HepG2 (cell line): ENCODE measurements around the gene TRIM10. TPM values are rescaled to one million over a fixed set of nuclear protein-coding genes. Genes with fewer than 3 reads are reported as not detected.
A peak's percentile ranks its signal among the peaks of the same experiment; 100 is the strongest.

ENCODE experiments used
- ATAC-seq: fragments of 200-7000 bp; cut with Tn5 transposase; 3 replicates; pipeline ENCODE4 v1.9.1; 2020; ENCODE audit warnings: mild to moderate bottlenecking, moderate library complexity
- BruUV-seq: library from RNA; stranded (reverse); fragments of 400-500 nt; replicated peaks from 2 replicates; lab custom pipeline; 2021; lab: Mats Ljungman, UMichigan
- CTCF ChIA-PET: fragments of 300-600 bp; formaldehyde crosslinking; extraction: SDS; loops from one replicate; lab custom pipeline; 2021; ENCODE audit warnings: low total read pairs, inconsistent platforms, low intra/inter-chr PET ratio; lab: Yijun Ruan, JAX
- POLR2A ChIA-PET: fragments of 350-600 bp; sonication (Branson Sonifier 250); formaldehyde crosslinking; loops from one replicate; lab custom pipeline; 2020; ENCODE audit warnings: antibody characterized with exemption, inconsistent platforms; lab: Yijun Ruan, JAX
- DNase-seq: peaks from one replicate; pipeline ENCODE4 v3.0.0-alpha.2; 2015; ENCODE audit warnings: low spot score
- FAIRE-seq: peaks from 3 replicates; lab custom pipeline; 2011; peaks lifted over from hg19 to GRCh38; lab: Jason Lieb, UNC
- H2AFZ ChIP-seq: one replicate; pipeline ENCODE4 v1.6.1; 2011; ENCODE audit warnings: low read length, inconsistent platforms
- H3K27ac ChIP-seq: fragments of 300-600 bp; 3 replicates; pipeline ENCODE4 v1.8.0; 2011; ENCODE audit warnings: mixed run types, mild to moderate bottlenecking, mixed read lengths, low read length, inconsistent platforms; ENCODE audit not compliant: insufficient read depth; ENCODE audit errors: extremely low read length
- H3K27me3 ChIP-seq, 2 experiments: fragments of 200-600 bp in 1 of 2; 2 replicates in 1 of 2; 3 replicates in 1 of 2; pipeline versions ENCODE4 v1.6.0 to v1.8.0; 2011; ENCODE audit warnings: low read length in 2 of 2, mild to moderate bottlenecking in 2 of 2, moderate library complexity in 2 of 2, inconsistent platforms in 1 of 2; ENCODE audit not compliant: insufficient read depth in 2 of 2, control insufficient read depth in 1 of 2
- H3K36me3 ChIP-seq, 2 experiments: fragments of 200-600 bp in 1 of 2; replicated peaks in 1 of 2; 2 replicates in 1 of 2; 3 replicates in 1 of 2; pipeline versions ENCODE4 v1.5.1 to v1.8.0; 2011; ENCODE audit warnings: low read length in 2 of 2, inconsistent platforms in 1 of 2; ENCODE audit not compliant: insufficient read depth in 2 of 2, control insufficient read depth in 1 of 2
- H3K4me1 ChIP-seq: 2 replicates; pipeline ENCODE4 v1.5.1; 2012; ENCODE audit warnings: low read length, inconsistent platforms; ENCODE audit not compliant: insufficient read depth
- H3K4me2 ChIP-seq: 2 replicates; pipeline ENCODE4 v1.6.0; 2011; ENCODE audit warnings: low read depth, low read length, inconsistent platforms
- H3K4me3 ChIP-seq, 3 experiments: fragments of 200-600 bp in 1 of 3; sonication (generic), shearing (Covaris generic) in 1 of 3; replicated peaks in 1 of 3; 2 replicates each; pipeline ENCODE4 v1.5.1; 2011 to 2016; ENCODE audit warnings: low read length in 3 of 3, inconsistent platforms in 2 of 3, low read depth in 2 of 3, mild to moderate bottlenecking in 2 of 3, control low read depth in 1 of 3, mixed read lengths in 1 of 3; ENCODE audit not compliant: insufficient read depth in 1 of 3
- H3K79me2 ChIP-seq: one replicate; pipeline ENCODE4 v1.6.1; 2011; ENCODE audit warnings: low read length, inconsistent platforms; ENCODE audit not compliant: insufficient read depth
- H3K9ac ChIP-seq: 2 replicates; pipeline ENCODE4 v1.6.0; 2011; ENCODE audit warnings: mild to moderate bottlenecking, low read depth, low read length, inconsistent platforms; ENCODE audit not compliant: insufficient read depth
- H3K9me3 ChIP-seq: 2 replicates; pipeline ENCODE4 v1.5.1; 2012; ENCODE audit warnings: mild to moderate bottlenecking, low read length
- H4K20me1 ChIP-seq: 2 replicates; pipeline ENCODE4 v1.6.0; 2011; ENCODE audit warnings: inconsistent platforms, mild to moderate bottlenecking, low read length, moderate library complexity; ENCODE audit not compliant: insufficient read depth
- FOXK2 ChIP-seq: fragments of 450-650 bp; IDR thresholded peaks from 2 replicates; pipeline ENCODE4 v1.6.1; 2016
- KDM5B ChIP-seq: sonication (generic); formaldehyde crosslinking; IDR thresholded peaks from 2 replicates; pipeline ENCODE4 v1.4.0; 2020; ENCODE audit warnings: missing genetic modification reagents, mild to moderate bottlenecking, borderline replicate concordance
- MAFK ChIP-seq, 2 experiments: IDR thresholded peaks in 1 of 2; conservative IDR thresholded peaks in 1 of 2; 2 replicates each; pipeline ENCODE4 v1.6.1; 2011; ENCODE audit warnings: improper control_type of control experiment in 2 of 2, low read length in 2 of 2
- POLR2AphosphoS5 ChIP-seq: IDR thresholded peaks from 2 replicates; pipeline ENCODE4 v1.6.1; 2012; ENCODE audit warnings: low read depth, low read length
- SPEN ChIP-seq: sonication (generic); formaldehyde crosslinking; IDR thresholded peaks from 2 replicates; pipeline ENCODE4 v1.5.1; 2020; ENCODE audit warnings: low read depth, mild to moderate bottlenecking, missing genetic modification reagents
- ZNF383 ChIP-seq: sonication (generic); formaldehyde crosslinking; IDR thresholded peaks from 2 replicates; pipeline ENCODE4 v1.4.0; 2020; ENCODE audit warnings: missing genetic modification reagents, mild to moderate bottlenecking, borderline replicate concordance
- ZNF569 ChIP-seq: sonication (generic); formaldehyde crosslinking; IDR thresholded peaks from 2 replicates; pipeline ENCODE4 v1.5.0; 2020; ENCODE audit warnings: mild to moderate bottlenecking, missing genetic modification reagents, moderate library complexity, borderline replicate concordance
- WGBS: methylation state at CpG from one replicate; pipeline ENCODE4 v1.1.6; 2017; ENCODE audit warnings: low lambda C conversion rate; 5-methylcytosine and 5-hydroxymethylcytosine counted together
- in situ Hi-C: cut with HindIII; loops from 2 replicates; pipeline ENCODE4 v1.10.0; 2017; ENCODE audit warnings: low pct_unique_long_range_greater_than_20kb; ENCODE audit not compliant: extremely low pct_ligation_motif_present
- intact Hi-C: fragments of 100-400 bp; cut with micrococcal nuclease; formaldehyde crosslinking; loops from one replicate; pipeline ENCODE4 v1.10.0; 2022; ENCODE audit not compliant: unreplicated experiment
- polyA plus RNA-seq, 8 experiments: library from polyadenylated mRNA; depleted of rRNA in 3 of 8; stranded (reverse) in 7 of 8; unstranded in 1 of 8; fragments of >200 nt; fragmentation: Illumina TruSeq in 4 of 8; extraction: Trizol in 4 of 8; gene quantifications; 2 replicates each; pipeline versions ENCODE4 v1.2.1 to v1.2.3, GENCODE V29; 2011 to 2016; ENCODE audit warnings: low read depth in 4 of 8, missing spikeins in 1 of 8, mixed read lengths in 1 of 8; ENCODE audit not compliant: insufficient read depth in 1 of 8
- total RNA-seq, 5 experiments: library from RNA; depleted of rRNA; stranded (reverse); fragments of >200 nt; fragmentation: Illumina TruSeq; extraction: Trizol; gene quantifications; 2 replicates each; pipeline ENCODE4 v1.2.3, GENCODE V29; 2016; ENCODE audit warnings: low read depth in 1 of 5
- TF ChIP-seq, protein P1 (sequence below): sonication (generic); formaldehyde crosslinking; conservative IDR thresholded peaks from 2 replicates; pipeline ENCODE4 v1.4.0; 2020; ENCODE audit warnings: missing genetic modification reagents
- TF ChIP-seq, protein P2 (sequence below): sonication (generic); formaldehyde crosslinking; IDR thresholded peaks from 2 replicates; pipeline ENCODE4 v1.4.0; 2020; ENCODE audit warnings: low read depth, mild to moderate bottlenecking, missing genetic modification reagents

Gene TRIM10
- total and polyA plus RNA-seq, 2 of the 13 experiments (the other 11 are each of a cell fraction or from before 2014, with no cell fraction given), result 4.1 to 6.8 TPM

- no peak for TF ChIP-seq POLR2AphosphoS5
- no peak for TF ChIP-seq FOXK2
- no peak for TF ChIP-seq ZNF569 (CRISPR knock-in tag)
- TF ChIP-seq, protein P1, sequence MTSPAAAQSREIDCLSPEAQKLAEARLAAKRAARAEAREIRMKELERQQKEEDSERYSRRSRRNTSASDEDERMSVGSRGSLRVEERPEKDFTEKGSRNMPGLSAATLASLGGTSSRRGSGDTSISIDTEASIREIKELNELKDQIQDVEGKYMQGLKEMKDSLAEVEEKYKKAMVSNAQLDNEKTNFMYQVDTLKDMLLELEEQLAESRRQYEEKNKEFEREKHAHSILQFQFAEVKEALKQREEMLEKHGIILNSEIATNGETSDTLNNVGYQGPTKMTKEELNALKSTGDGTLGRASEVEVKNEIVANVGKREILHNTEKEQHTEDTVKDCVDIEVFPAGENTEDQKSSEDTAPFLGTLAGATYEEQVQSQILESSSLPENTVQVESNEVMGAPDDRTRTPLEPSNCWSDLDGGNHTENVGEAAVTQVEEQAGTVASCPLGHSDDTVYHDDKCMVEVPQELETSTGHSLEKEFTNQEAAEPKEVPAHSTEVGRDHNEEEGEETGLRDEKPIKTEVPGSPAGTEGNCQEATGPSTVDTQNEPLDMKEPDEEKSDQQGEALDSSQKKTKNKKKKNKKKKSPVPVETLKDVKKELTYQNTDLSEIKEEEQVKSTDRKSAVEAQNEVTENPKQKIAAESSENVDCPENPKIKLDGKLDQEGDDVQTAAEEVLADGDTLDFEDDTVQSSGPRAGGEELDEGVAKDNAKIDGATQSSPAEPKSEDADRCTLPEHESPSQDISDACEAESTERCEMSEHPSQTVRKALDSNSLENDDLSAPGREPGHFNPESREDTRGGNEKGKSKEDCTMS (CRISPR knock-in tag), result no peak
- TF ChIP-seq SPEN, result no peak
- TF ChIP-seq, protein P2, sequence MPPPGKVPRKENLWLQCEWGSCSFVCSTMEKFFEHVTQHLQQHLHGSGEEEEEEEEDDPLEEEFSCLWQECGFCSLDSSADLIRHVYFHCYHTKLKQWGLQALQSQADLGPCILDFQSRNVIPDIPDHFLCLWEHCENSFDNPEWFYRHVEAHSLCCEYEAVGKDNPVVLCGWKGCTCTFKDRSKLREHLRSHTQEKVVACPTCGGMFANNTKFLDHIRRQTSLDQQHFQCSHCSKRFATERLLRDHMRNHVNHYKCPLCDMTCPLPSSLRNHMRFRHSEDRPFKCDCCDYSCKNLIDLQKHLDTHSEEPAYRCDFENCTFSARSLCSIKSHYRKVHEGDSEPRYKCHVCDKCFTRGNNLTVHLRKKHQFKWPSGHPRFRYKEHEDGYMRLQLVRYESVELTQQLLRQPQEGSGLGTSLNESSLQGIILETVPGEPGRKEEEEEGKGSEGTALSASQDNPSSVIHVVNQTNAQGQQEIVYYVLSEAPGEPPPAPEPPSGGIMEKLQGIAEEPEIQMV (CRISPR knock-in tag), result no peak
- 0 out of 2 replicates have a peak, but pooled peaks have one; percentile 7 for TF ChIP-seq KDM5B (CRISPR knock-in tag)
Measured at GRCh38 chr6:30206152-30206551, 45.1 kb upstream of the TRIM10 start (continued).

GRCh38 chr6:30204116-30204515, 43.1 kb upstream of the TRIM10 start:
- Histone ChIP-seq H3K27ac (no peak overlapping the region), H3K4me1 (peaks cover 77% of the 10 kb centered on the region), H3K36me3 (peaks cover 11 to 28% of the 10 kb centered on the region in 2 experiments), H3K27me3 (no peaks in the 10 kb centered on the region), H3K4me3 (no peak overlapping the region), H4K20me1 (no peaks in the 10 kb centered on the region), H3K4me2 (no peak overlapping the region), H3K9ac (no peak overlapping the region), H2AFZ (no peak overlapping the region), H3K79me2 (peaks cover 67% of the 10 kb centered on the region), H3K9me3 (no peaks in the 10 kb centered on the region)
- no peak for TF ChIP-seq ZNF383 (CRISPR knock-in tag)
- peak in 1 of 2 experiments; percentile 15; a peak in 1 of 4 replicates for TF ChIP-seq MAFK (conservative IDR thresholded peaks at IDR 0.05 in 1 of 2, IDR thresholded peaks at IDR 0.05 in 1 of 2; ENCODE audit: low read length in 2 of 2)
- WGBS, result 100% methylated on average over 1 of the region's 1 CpG
- DNase-seq (no peak), FAIRE-seq (no peak), ATAC-seq (no peak)
- BruUV-seq, result no TSS peak
- CTCF ChIA-PET, result no interaction called here
- POLR2A ChIA-PET, result interaction anchor here (0.5 to 0.7 kb wide), 2 partner anchors 9 to 13 kb away, joined by 3 to 4 read pairs; partner anchors contain the start of gene TRIM26
- in situ Hi-C loops (no loop called here), intact Hi-C loops (no loop called here)
